Psoas muscle (tissue), 8 donors: ENCODE data around the gene SHPK. TPM values are rescaled to one million over a fixed set of nuclear protein-coding genes. Genes with fewer than 3 reads are reported as not detected.

Source experiments
- ATAC-seq, 4 donors: fragments of 200-7000 bp; cut with Tn5 transposase; one replicate each; pipeline ENCODE4 v1.9.1; 2020; ENCODE audit warnings: moderate library complexity in 3 of 4, mild to moderate bottlenecking in 2 of 4
- DNase-seq, 2 donors: peaks; one replicate each; pipeline ENCODE4 v3.0.0-alpha.2; 2020
- H3K27ac ChIP-seq: fragments of 200-600 bp; one replicate; pipeline ENCODE4 v1.8.0; 2022
- H3K27me3 ChIP-seq, 3 donors: fragments of 200-600 bp in 1 of 3; one replicate each; pipeline versions ENCODE4 v1.6.1 to v1.8.0; 2013 to 2022; ENCODE audit warnings: low read length in 2 of 3, mild to moderate bottlenecking in 2 of 3, moderate library complexity in 1 of 3; ENCODE audit not compliant: insufficient read depth in 3 of 3
- H3K36me3 ChIP-seq, 2 donors: fragments of 200-600 bp in 1 of 2; one replicate each; pipeline versions ENCODE4 v1.6.1 to v1.8.0; 2013 to 2022; ENCODE audit warnings: low read depth in 1 of 2, mild to moderate bottlenecking in 1 of 2, moderate library complexity in 1 of 2; ENCODE audit not compliant: insufficient read depth in 1 of 2
- H3K4me1 ChIP-seq: fragments of 200-600 bp; one replicate; pipeline ENCODE4 v1.8.0; 2022
- H3K4me3 ChIP-seq: fragments of 200-600 bp; one replicate; pipeline ENCODE4 v1.8.0; 2022; ENCODE audit warnings: mild to moderate bottlenecking
- H3K9me3 ChIP-seq: fragments of 200-600 bp; one replicate; pipeline ENCODE4 v1.8.0; 2022
- WGBS, 3 donors: extraction: QIAGEN DNeasy Blood & Tissue Kit; methylation state at CpG; one replicate each; pipeline versions ENCODE4 v1.1.6 to v1.1.7; 2013; 5-methylcytosine and 5-hydroxymethylcytosine counted together
- intact Hi-C, 2 donors: fragments of 100-400 bp; cut with DNase I; formaldehyde crosslinking; loops; one replicate each; pipeline versions ENCODE4 v1.11.0 to v1.14.2; 2022
- polyA plus RNA-seq, 3 donors: library from polyadenylated mRNA; stranded (reverse); fragments of 200-250 nt; gene quantifications; one replicate each; pipeline ENCODE4 v1.2.3, GENCODE V29; 2013
- total RNA-seq, 4 donors: library from RNA; stranded (reverse); fragmentation: NEBNext Ultra II Directional in 2 of 4; extraction: Animal tissue kit (Norgen Biotek cat#: 25700) in 2 of 4; gene quantifications; one replicate each; pipeline versions ENCODE4 v1.2.1 to v1.2.4, GENCODE V29; 2021 to 2023
- TF ChIP-seq, protein P1 (sequence below): fragments of 200-600 bp; IDR thresholded peaks from one replicate; pipeline ENCODE4 v1.8.0; 2022; ENCODE audit warnings: antibody characterized with exemption
- donor health status: healthy with polysubstance abuse.
- donor health status: DM: no; HTN: no; CAD: no; lungs with moderate emphysema.
- donor health status: Bipolar disorder and iron deficiency.
- donor health status: healthy.
- donor health status: DM: yes; HTN: yes; CAD: no.
- donor health status: DM: no; HTN: no; CAD: no.
- donor health status: DM: no; HTN: no; CAD: no.
- donor health status: DM: yes; HTN: yes; CAD: no.

Gene SHPK
- total and polyA plus RNA-seq, 7 donors, result 1.7 to 3.8 (median 2.2) TPM

DNA sequence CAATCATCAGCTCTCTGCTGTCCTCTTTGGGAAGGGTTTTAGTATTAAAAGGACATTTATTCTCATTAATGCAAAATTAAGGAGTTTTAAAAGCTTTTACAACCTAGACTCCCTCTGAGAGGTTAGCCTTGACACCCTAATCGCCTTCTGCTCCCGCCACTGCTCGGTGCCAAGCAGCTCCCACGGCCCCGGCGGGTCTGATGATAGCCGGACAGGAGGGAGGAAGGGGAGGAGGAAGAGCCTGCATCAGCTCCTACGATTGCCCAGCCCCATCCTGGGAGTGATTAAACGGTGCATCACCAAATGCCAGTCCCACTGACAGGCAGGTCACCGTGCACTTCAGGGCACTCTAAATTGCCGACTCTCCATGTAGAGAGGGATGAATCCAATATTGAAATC is 8.3 kb downstream of the SHPK start:
- TF ChIP-seq, protein P1, sequence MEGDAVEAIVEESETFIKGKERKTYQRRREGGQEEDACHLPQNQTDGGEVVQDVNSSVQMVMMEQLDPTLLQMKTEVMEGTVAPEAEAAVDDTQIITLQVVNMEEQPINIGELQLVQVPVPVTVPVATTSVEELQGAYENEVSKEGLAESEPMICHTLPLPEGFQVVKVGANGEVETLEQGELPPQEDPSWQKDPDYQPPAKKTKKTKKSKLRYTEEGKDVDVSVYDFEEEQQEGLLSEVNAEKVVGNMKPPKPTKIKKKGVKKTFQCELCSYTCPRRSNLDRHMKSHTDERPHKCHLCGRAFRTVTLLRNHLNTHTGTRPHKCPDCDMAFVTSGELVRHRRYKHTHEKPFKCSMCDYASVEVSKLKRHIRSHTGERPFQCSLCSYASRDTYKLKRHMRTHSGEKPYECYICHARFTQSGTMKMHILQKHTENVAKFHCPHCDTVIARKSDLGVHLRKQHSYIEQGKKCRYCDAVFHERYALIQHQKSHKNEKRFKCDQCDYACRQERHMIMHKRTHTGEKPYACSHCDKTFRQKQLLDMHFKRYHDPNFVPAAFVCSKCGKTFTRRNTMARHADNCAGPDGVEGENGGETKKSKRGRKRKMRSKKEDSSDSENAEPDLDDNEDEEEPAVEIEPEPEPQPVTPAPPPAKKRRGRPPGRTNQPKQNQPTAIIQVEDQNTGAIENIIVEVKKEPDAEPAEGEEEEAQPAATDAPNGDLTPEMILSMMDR, result no peak
- Histone ChIP-seq H3K27ac (no peak overlapping the region), H3K9me3 (no peaks in the 10 kb centered on the region), H3K4me3 (no peak overlapping the region), H3K27me3 (no peaks in the 10 kb centered on the region), H3K4me1 (no peaks in the 10 kb centered on the region), H3K36me3 (peaks cover 5 to 79% of the 10 kb centered on the region in 2 donors)
- intact Hi-C loops, result no loop called here
- DNase-seq, result no peak
- 63 to 81% (median 75%) methylated on average over 10 to 11 of the region's 11 CpGs for WGBS, 3 donors
- no peak for ATAC-seq

- intact Hi-C loops, result no loop called here
- Histone ChIP-seq H3K4me1 (no peaks in the 10 kb centered on the region), H3K27ac (no peak overlapping the region), H3K9me3 (no peaks in the 10 kb centered on the region), H3K4me3 (no peak overlapping the region), H3K36me3 (peaks cover 5 to 80% of the 10 kb centered on the region in 2 donors), H3K27me3 (no peaks in the 10 kb centered on the region)
- no peak for DNase-seq
- TF ChIP-seq, protein P1, result no peak
- 59 to 66% (median 64%) methylated on average over 16 of the region's 16 CpGs for WGBS, 3 donors
- no peak for ATAC-seq
These were observed 8.9 kb downstream of the SHPK start for GRCh38 chr17:3626831-3627768.

GRCh38 chr17:3622977-3623594 is 13.0 kb downstream of the SHPK start:
- no peak overlapping the region for H3K4me3 ChIP-seq
- ATAC-seq (peak; percentile 37 to 75 (median 69)), DNase-seq (no peak)
- TF ChIP-seq, protein P1, result no peak
- WGBS, 3 donors, result 45 to 63% (median 47%) methylated on average over 16 of the region's 16 CpGs
- H3K27me3 ChIP-seq, result no peaks in the 10 kb centered on the region
- H3K4me1 ChIP-seq, result no peaks in the 10 kb centered on the region
- peaks cover 7 to 88% of the 10 kb centered on the region in 2 donors for H3K36me3 ChIP-seq
- H3K27ac ChIP-seq, result no peak overlapping the region
- intact Hi-C loops, result no loop called here
- H3K9me3 ChIP-seq, result no peaks in the 10 kb centered on the region

DNA sequence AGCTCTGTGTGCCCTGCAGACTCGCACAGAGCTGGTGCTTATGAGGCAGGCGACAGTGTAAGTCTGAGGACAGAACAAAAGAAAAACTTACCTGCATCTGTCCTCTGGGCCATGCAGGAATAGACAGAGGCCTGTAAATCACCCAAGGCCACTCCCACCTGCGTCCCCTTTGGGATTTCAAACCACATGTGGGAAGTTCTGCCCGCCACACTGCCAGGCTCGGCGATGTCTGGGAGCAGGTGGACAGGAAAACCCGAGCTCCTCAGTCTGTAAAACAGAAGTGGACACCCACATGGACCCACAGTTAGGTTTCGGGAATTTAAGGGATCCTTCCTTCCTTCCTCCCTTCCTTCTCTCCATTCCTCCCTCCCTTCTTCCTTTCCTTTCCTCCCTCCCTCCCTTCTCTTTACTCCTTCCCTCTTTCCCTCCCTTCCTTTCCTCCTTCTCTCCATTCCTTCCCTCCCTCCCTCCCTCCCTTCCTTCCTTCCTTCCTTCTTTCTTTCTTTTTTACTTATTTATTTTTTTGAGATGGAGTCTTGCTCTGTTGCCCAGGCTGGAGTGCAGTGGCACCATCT is 14.8 kb downstream of the SHPK start:
- peak in 1 of 2 donors; percentile 12 for DNase-seq
- no peaks in the 10 kb centered on the region for H3K4me1 ChIP-seq

More for the DNA sequence above, 14.8 kb downstream of the SHPK start:
- intact Hi-C loops, result no loop called here
- H3K4me3 ChIP-seq, result no peak overlapping the region
- no peaks in the 10 kb centered on the region for H3K27me3 ChIP-seq
- no peak for ATAC-seq
- peaks cover 7 to 92% of the 10 kb centered on the region in 2 donors for H3K36me3 ChIP-seq
- WGBS, 3 donors, result 84 to 90% (median 88%) methylated on average over 8 of the region's 8 CpGs
- no peak overlapping the region for H3K27ac ChIP-seq
- no peaks in the 10 kb centered on the region for H3K9me3 ChIP-seq
- TF ChIP-seq, protein P1, result no peak
